ENCODE results near the gene KCNMB1.

The KCNMB1 gene

GRCh38 chr5:170393958-170394357, 4.8 kb upstream of the KCNMB1 start:
- Histone ChIP-seq H4K20me1 (ENCODE audit: insufficient read depth, low read length, poor library complexity, severe bottlenecking) (no peaks in the 10 kb centered on the region), H3K4me1 (ENCODE audit: insufficient read depth, low read length, poor library complexity, severe bottlenecking) (no peaks in the 10 kb centered on the region), H3F3A (ENCODE audit: low read depth) (no peaks in the 10 kb centered on the region), H3K9me3 (ENCODE audit: insufficient read depth, low read depth, low read length) (no peaks in the 10 kb centered on the region), H3K79me2 (ENCODE audit: insufficient read depth, low read length) (no peaks in the 10 kb centered on the region), H3K9ac (ENCODE audit: low read depth, low read length, poor library complexity, severe bottlenecking) (no peak overlapping the region), H3K4me2 (ENCODE audit: low read depth, low read length, poor library complexity, severe bottlenecking) (no peak overlapping the region), H3K4me3 (ENCODE audit: low read length, poor library complexity, severe bottlenecking) (no peak overlapping the region), H3K27me3 (ENCODE audit: insufficient read depth, low read length, poor library complexity, severe bottlenecking) (no peaks in the 10 kb centered on the region), H3K36me3 (ENCODE audit: insufficient read depth, low read length) (no peaks in the 10 kb centered on the region), H2AFZ (ENCODE audit: low read length) (no peak overlapping the region), H3K9me2 (replicated peaks; ENCODE audit: low read depth, low read length) (no peaks in the 10 kb centered on the region)
- TF ChIP-seq EZH2phosphoT487 (IDR thresholded peaks at IDR 0.05; ENCODE audit: borderline replicate concordance): no peak

GRCh38 chr5:170393235-170393634, 4.1 kb upstream of the KCNMB1 start:
- Histone ChIP-seq H3K27me3 (ENCODE audit: insufficient read depth, low read length, poor library complexity, severe bottlenecking) (no peaks in the 10 kb centered on the region), H3K4me2 (ENCODE audit: low read depth, low read length, poor library complexity, severe bottlenecking) (no peak overlapping the region), H3K9ac (ENCODE audit: low read depth, low read length, poor library complexity, severe bottlenecking) (no peak overlapping the region), H3K79me2 (ENCODE audit: insufficient read depth, low read length) (no peaks in the 10 kb centered on the region), H3F3A (ENCODE audit: low read depth) (no peaks in the 10 kb centered on the region), H3K4me3 (ENCODE audit: low read length, poor library complexity, severe bottlenecking) (no peak overlapping the region), H2AFZ (ENCODE audit: low read length) (no peak overlapping the region), H3K36me3 (ENCODE audit: insufficient read depth, low read length) (no peaks in the 10 kb centered on the region), H3K9me3 (ENCODE audit: insufficient read depth, low read depth, low read length) (no peaks in the 10 kb centered on the region), H3K4me1 (ENCODE audit: insufficient read depth, low read length, poor library complexity, severe bottlenecking) (no peaks in the 10 kb centered on the region), H4K20me1 (ENCODE audit: insufficient read depth, low read length, poor library complexity, severe bottlenecking) (no peaks in the 10 kb centered on the region), H3K9me2 (replicated peaks; ENCODE audit: low read depth, low read length) (no peaks in the 10 kb centered on the region)
- TF ChIP-seq CTCF (conservative IDR thresholded peaks at IDR 0.05; ENCODE audit: low read length) (no peak), EZH2phosphoT487 (IDR thresholded peaks at IDR 0.05; ENCODE audit: borderline replicate concordance) (no peak)

- Histone ChIP-seq H3K36me3 (ENCODE audit: insufficient read depth, low read length) (no peaks in the 10 kb centered on the region), H3K4me2 (ENCODE audit: low read depth, low read length, poor library complexity, severe bottlenecking) (no peak overlapping the region), H3K9ac (ENCODE audit: low read depth, low read length, poor library complexity, severe bottlenecking) (no peak overlapping the region), H3K27me3 (ENCODE audit: insufficient read depth, low read length, poor library complexity, severe bottlenecking) (no peaks in the 10 kb centered on the region), H3K4me1 (ENCODE audit: insufficient read depth, low read length, poor library complexity, severe bottlenecking) (no peaks in the 10 kb centered on the region), H3K9me3 (ENCODE audit: insufficient read depth, low read depth, low read length) (no peaks in the 10 kb centered on the region), H3K79me2 (ENCODE audit: insufficient read depth, low read length) (no peaks in the 10 kb centered on the region), H4K20me1 (ENCODE audit: insufficient read depth, low read length, poor library complexity, severe bottlenecking) (no peaks in the 10 kb centered on the region), H3K9me2 (replicated peaks; ENCODE audit: low read depth, low read length) (no peaks in the 10 kb centered on the region), H3K4me3 (ENCODE audit: low read length, poor library complexity, severe bottlenecking) (no peak overlapping the region), H2AFZ (ENCODE audit: low read length) (no peak overlapping the region), H3F3A (ENCODE audit: low read depth) (no peaks in the 10 kb centered on the region)
- TF ChIP-seq CTCF (conservative IDR thresholded peaks at IDR 0.05; ENCODE audit: low read length) (no peak), EZH2phosphoT487 (IDR thresholded peaks at IDR 0.05; ENCODE audit: borderline replicate concordance) (no peak)
These were observed 1.3 kb upstream of the KCNMB1 start for GRCh38 chr5:170390472-170390871.

- Histone ChIP-seq H3K9me3 (ENCODE audit: insufficient read depth, low read depth, low read length) (no peaks in the 10 kb centered on the region), H3K4me1 (ENCODE audit: insufficient read depth, low read length, poor library complexity, severe bottlenecking) (no peaks in the 10 kb centered on the region), H3K9me2 (replicated peaks; ENCODE audit: low read depth, low read length) (no peaks in the 10 kb centered on the region), H4K20me1 (ENCODE audit: insufficient read depth, low read length, poor library complexity, severe bottlenecking) (no peaks in the 10 kb centered on the region), H3K9ac (ENCODE audit: low read depth, low read length, poor library complexity, severe bottlenecking) (no peak overlapping the region), H3F3A (ENCODE audit: low read depth) (no peaks in the 10 kb centered on the region), H3K4me3 (ENCODE audit: low read length, poor library complexity, severe bottlenecking) (no peak overlapping the region), H3K4me2 (ENCODE audit: low read depth, low read length, poor library complexity, severe bottlenecking) (no peak overlapping the region), H2AFZ (ENCODE audit: low read length) (no peak overlapping the region), H3K27me3 (ENCODE audit: insufficient read depth, low read length, poor library complexity, severe bottlenecking) (no peaks in the 10 kb centered on the region), H3K79me2 (ENCODE audit: insufficient read depth, low read length) (no peaks in the 10 kb centered on the region), H3K36me3 (ENCODE audit: insufficient read depth, low read length) (no peaks in the 10 kb centered on the region)
- TF ChIP-seq EZH2phosphoT487 (IDR thresholded peaks at IDR 0.05; ENCODE audit: borderline replicate concordance) (no peak), CTCF (conservative IDR thresholded peaks at IDR 0.05; ENCODE audit: low read length) (no peak)
These were observed 354 bp upstream of the KCNMB1 start for GRCh38 chr5:170389550-170389892.

Measured in Loucy (cell line).